GM19240 (cell line): ENCODE results near the gene MYO5A.
"Not testable (repeated sequence)": the region's sequence is repeated elsewhere in the genome, so short reads cannot be mapped to it uniquely, and the experiment has no call there.

Source experiments
- DNase-seq: peaks from one replicate; pipeline ENCODE4 v3.0.0; 2011; ENCODE audit warnings: low spot score; ENCODE audit not compliant: insufficient read length

Gene MYO5A

DNA sequence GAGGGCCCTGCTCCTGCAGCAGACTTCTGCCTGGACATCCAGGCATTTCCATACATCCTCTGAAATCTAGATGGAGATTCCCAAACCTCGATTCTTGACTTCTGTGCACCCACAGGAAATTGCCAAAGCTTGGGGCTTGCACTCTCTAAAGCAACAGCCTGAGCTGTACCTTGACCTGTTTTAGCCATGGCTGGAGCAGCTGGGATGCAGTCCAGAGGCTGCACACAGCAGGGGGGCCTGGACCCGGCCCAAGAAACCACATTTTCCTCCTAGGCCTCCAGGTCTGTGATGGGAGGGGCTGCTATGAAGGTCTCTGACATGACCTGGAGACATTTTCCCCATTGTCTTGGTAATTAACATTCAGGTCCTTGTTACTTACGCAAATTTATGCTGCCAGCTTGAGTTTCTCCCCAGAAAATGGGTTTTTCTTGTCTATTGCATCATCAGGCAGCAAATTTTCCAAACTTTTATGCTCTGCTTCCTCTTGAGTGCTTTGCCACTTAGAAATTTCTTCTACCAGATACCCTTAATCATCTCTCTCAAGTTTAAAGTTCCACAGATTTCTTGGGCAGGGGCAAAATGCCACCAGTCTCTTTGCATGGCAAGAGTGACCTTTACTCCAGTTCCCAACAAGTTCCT is 11.8 kb upstream of the MYO5A start:
- DNase-seq, result no peak

DNA sequence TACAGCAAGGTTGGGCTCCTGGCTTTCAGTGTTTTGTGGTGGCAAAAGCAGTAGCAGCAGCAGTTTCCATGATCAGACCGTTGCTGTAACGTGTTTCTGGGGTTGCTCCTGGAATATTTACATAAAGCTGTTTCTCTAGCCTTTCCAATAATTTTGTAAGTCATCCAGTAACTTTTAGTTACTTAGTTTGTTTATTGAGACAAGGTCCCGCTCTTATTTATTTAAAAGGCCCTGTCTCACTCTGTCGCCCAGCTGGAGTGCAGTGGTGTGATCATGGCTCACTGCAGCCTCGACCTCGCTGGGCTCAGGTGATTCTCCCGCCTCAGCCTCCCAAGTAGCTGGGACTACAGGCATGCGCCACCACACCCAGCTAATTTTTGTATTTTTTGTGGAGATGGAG is 8.8 kb upstream of the MYO5A start:
- DNase-seq, result no peak

DNA sequence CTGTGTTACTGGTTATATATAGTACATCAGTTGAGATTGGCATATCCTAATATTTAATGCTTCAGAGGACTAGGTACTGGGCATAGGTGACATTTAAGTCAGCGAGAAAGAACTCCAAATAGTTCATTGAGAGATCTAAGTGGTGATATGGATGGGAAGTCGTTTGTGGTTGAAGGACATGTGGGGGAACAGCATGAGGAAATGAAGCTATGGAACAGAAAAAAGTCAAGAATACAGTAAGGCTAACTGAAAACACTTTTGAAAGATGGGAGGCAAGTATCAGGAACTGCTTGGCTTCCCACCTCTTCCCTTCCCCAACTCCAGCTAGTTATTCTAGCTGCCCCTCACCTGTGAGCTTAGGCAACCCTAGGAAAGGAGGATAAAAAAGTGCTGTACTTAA is 3.7 kb upstream of the MYO5A start:
- DNase-seq, result no peak

DNA sequence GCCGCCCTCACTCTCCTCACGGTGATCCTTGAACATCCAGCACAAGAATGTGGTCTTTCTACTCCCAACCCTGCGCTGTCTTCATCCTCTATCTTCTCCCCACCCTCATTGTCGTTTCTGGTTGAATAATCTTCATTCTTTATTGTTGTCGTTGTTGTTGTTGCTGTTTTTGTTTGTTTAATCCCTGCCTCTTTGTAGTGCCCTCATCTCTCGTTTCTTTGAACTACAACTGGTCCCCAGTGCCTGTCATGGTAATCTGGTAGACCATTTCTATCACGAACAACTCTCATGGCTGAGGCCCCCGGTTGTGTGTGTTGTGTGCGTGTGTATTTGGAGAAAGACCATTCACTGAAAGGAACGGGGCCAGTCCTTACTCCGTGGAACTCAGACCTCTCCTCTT is 1.3 kb upstream of the MYO5A start:
- DNase-seq, result no peak

DNA sequence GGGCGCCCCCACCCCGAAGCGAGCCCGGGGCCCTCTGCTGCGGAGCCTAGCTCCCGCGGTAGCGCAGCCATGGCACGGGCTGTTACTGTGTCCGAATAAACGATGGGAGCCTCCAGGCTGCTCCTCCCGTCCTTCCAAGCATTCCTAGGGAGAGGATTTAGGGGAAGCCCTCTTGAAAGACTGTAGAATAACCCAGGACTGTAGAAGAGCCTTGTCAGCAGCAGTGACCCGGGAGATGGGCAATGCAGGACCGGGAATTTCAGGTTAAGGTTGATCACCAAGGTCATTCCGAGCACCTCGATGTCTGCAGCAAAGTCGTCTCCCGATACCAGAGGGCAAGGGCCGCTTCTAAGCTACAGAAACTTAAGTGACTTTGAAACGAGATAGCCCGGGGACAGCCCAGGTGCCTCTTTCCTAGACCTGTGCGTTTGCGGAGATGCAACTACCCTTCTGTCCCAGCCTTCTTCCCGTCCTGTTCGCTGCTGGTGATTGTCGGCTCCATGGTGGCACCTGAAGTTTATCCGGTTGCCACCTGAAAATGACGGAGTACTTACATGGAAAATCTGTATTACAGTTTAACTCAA is 753 bp upstream of the MYO5A start:
- DNase-seq, result no peak

DNA sequence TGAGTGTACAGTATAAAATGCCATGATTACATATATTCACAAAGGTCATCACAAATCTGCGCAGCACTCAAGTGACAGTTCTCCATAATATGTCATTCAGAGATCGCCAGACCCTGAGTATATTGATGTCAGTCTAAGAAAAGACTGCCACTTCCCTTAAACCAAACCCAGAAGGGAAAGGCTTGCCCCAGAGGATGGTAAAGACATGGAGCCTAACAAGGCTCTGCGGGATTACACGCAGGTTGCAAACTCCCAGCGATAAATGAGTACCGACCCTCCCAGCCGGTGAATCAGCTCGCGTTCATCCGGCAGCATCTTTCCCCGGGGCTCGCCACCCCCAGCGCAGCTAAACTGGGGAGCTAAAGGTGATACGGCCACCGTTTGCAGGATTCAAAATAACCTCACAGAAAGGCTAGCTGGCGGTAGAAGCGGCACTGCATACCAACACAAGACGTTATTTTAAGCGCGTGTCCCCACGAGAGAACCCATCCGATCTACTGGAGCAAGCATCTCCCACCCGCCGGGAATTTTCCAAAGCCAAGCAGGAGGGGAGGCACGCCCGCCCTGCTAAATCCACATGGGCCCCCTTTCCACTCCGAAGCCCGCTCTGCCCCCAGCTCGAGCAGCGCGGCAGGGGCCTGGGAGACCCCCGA is 643 bp downstream of the MYO5A start:
- DNase-seq, result no peak

DNA sequence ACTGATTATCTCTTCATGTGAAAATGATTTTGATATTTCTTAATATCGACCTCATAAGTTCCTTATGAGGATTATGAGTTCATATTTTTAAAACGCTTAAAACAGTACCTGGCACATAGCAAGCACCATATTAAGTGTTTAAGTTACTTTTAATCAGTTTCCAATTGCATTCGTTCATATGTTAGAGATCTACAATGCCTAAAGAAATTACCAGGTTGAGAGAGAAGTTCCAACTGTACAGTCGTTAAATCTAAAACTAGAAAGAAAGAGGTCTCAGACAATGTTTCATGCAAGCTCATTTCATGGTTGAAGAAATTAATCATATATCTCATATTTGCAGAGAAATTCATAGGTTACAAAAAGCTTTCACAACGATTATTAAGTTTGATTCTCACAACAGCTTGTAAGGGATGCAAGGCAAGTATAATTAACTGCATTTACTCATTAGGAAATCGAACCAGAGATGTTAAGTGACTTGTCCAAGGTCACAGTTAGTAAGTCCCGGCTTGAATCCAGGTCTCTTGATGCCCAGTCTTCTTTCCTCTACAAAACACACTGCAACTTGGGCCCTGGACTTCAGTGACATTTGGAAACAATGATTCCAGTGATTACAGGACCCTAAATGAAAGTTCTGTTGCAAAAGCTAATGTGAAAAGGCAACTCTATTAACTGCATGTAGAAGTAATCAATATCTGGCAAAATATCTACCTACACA is 1.3 kb downstream of the MYO5A start:
- no peak for DNase-seq

DNA sequence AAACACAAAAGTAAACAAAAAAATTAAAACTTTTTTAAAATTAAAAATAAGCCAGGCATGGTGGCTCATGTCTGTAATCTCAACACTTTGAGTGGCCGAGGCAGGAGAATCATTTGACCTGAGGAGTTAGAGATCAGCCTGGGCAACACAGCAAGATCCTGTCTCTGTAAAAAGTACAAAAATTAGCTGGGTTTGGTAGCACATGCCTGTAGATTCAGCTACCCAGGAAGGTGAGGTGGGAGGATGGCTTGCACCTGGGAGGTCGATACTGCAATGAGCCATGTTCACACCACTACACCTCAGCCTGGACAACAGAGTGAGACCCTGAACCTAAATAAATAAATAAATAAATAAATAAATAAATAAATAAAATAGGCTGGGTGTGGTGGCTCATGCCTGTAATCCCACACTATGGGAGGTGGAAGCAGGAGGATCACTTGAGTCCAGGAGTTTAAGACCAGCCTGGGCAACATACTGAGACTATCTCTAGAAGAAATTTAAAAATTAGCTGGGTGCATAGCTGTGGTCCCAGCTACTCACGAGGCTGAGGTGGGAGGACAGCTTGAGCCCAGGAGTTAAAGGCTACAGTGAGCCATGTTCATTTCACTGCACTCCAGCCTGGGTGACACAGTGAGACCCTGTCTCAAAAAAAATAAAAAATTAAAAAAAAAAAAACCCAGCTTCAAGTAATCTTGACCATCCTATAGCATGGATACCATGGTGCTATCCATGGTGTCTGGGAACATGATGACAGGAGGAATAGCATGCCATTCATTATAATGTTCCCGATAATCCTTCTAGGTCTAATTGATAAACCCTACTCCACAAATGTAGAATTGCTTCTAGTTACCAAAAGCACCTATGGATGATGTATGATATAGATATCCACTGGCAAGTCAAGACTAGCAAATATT is 4.2 kb downstream of the MYO5A start:
- no peak for DNase-seq

DNA sequence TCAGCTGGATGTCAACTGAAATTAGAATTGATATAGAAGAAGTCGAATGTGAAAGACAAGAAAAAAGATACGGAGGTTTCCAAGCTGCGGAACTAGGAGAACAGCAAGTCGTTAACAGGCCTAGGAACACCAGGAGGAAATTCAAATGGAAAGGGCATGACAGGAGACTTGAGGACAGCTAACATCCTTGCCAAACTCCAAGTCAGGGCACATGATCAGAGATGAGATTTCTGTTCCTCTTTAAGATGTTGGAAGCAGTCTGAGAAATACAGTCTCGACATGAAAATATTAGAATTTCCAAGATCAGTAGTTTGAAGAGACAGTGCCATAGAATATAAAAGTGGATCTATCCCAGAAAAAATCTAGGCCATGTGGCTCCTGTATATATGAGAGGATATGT is 5.0 kb downstream of the MYO5A start:
- no peak for DNase-seq

DNA sequence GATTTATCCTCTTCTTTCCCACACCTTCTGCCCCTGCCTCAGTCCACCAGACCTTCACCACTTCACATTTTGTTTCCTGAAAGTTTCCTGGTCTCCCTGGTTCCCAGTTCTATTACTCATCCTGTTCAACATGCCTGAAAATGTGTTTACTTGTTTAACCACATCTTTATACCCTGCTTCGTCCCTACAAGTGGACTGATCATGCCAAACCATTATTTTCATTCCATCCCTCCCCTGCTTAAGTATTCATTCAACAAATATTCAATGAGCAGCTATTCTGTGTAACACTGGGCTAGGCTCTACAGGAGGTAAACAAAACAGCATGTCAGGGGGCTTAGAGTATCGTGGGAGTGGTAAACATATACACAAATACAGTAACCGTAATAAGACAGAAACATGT is 5.5 kb downstream of the MYO5A start:
- no peak for DNase-seq

DNA sequence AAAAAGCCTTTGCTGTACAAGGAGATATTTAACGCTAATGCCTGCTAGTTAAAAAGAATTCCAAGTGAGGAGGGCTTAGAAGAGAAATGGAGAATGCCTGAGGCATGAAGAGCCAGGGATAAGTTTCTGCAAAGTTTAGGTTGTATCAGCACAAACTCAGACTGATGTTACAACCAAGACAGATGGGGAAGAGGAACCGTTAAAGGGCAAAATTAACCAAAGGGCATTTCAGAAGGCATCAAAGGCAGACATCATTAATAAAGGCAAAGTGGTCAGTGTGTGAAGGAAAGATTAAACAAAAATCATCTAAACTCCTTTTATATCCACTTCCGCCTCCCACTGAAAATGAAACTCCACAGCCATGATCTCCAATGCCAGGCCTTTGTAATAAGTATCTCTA is 7.0 kb downstream of the MYO5A start:
- DNase-seq, result no peak

DNA sequence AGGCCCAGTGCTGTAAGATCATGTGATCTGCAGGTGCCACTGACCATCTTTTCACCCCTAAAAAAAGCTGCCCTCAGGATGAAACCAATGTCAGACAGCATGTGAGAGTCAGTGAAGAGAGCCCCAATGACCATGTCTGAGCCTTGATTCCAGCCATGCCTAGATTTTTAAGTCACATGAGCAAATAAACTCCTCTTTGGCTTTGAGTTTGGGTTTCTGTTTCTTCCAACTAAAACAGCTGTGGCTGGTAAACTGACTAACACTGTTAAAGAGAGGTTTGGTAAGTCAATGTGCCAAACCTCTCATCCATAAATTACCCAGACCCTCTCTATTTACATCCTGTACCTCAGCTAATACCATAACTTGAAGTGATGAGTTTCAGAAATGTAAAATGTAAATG is 8.3 kb downstream of the MYO5A start:
- DNase-seq, result no peak

DNA sequence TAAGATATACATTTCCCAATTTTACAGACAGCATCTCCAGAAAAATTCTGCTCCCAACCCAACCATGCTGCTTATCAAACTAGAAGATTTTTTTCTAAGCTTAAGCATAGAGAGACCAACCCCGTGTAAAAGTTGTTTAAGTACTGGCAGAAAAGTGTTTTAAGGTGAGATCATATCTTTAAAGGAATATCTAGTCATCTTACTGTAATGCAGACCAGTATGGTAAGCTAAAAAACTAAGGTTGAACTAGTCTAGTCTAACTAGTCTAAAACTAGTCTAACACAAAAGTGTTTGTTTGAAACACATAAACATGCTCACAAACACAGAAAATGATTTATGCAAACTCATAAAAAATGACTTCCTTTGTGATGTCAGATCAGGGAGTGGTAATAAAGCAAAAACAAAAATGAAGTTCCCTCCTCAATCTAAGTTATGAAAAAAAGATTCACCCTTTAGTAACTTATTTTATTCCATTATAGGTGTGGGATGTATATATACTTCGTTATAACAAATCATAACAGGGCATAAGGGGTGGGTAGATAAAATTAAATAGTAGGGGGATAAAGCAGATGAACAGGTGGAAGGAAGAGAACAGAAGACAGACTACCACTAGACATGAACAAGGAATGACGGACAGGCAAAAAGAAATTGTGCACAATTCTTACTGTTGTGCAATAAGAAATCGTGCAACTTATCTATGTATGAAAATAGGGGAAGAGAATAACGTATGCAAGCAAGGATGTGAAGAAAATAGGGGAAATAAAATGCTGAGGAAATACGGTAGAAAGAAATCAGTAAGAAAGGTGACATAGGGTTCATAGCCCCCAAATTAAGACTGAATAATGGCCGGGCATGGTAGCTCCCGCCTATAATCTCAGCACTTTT is 10.0 kb downstream of the MYO5A start:
- no peak for DNase-seq

DNA sequence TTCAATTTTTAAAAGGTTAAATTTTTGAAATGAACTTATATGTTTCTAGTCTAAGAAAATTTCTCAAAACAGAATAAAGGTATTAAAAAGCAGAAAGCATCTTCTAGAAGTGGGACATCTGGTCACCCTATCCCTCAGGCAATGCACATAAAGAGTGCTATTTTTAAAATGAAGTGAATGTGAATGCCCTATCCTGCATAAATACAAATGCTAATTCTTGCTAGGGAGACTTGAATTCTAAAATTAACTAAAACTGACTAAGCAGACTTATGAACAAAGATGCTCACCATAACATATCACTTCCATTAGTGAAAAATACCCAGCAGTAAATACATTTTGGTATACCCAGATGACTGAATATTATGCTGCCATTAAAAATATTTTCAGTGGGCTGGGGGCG is 11.7 kb downstream of the MYO5A start:
- DNase-seq, result no peak

DNA sequence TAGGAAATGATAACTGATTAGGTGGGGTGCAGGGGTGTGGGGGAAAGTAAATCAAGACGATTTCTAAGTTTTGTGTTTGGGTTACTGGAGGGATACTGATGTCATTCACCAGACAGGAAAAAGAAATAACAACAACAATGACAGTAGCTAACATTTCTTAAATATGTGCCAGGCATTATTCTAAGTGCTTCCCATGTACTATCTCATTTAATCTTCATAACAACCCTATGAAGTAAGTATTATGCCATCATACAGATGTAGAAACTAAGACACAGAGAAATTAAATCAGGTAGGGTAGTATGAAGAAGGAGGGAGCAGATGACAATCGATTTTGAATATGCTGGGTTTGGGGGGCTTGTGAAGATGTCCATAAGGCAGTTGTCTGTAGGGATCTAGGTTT is 13.3 kb downstream of the MYO5A start:
- DNase-seq, result no peak

DNA sequence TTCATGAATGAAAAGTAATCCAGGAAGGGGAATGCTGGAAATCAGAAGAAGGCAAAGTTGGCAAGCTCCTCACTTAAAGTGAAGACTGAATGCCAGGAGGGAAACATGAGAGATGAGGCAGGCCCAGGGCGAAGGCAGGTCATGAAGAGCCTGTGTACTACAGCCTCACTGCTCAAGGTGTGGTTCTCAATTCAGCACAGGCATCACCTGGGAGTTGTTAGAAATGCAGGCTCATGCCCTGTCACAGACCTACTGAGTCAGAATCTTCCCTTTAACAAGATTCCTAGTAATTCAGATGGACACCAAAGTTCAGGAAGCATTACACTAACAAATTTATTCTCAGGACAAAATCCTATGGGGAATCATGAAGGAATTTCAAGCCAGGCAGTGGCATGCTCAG is 14.2 kb downstream of the MYO5A start:
- no peak for DNase-seq

DNA sequence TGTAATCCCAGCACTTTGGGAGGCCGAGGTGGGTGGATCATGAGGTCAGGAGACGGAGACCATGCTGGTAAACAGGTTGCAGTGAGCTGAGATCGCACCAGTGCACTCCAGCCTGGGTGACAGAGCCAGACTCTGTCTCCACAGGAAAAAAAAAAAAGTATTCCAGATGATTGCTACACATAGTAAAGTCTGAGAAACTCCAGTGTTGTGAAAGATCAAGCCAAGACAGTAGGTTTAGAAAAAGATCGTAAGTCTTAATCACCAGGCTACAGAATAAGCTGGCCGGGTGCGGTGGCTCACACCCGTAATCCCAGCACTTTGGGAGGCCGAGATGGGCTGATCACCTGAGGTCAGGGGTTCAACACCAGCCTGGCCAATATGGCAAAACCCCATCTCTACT is 15.8 kb downstream of the MYO5A start:
- not testable (repeated sequence) for DNase-seq

DNA sequence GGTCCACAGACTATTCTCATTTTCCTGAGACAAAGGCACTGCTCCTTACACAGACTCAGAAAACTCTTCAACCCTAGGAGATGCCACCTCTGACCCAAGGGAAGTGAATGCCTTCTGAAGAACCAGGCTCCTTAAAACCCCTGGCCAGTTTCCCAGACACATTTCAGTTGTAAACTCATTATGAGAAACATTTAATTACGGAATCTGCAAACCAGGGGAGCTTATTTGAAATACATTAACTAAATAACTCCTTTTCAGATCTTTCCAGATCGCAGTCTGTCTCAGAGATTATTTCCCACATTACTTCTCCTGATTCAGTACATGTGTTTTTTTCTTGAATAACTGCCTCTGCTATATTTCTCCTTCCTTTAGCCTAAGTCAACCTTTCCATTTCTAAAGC is 17.6 kb downstream of the MYO5A start:
- DNase-seq, result no peak

DNA sequence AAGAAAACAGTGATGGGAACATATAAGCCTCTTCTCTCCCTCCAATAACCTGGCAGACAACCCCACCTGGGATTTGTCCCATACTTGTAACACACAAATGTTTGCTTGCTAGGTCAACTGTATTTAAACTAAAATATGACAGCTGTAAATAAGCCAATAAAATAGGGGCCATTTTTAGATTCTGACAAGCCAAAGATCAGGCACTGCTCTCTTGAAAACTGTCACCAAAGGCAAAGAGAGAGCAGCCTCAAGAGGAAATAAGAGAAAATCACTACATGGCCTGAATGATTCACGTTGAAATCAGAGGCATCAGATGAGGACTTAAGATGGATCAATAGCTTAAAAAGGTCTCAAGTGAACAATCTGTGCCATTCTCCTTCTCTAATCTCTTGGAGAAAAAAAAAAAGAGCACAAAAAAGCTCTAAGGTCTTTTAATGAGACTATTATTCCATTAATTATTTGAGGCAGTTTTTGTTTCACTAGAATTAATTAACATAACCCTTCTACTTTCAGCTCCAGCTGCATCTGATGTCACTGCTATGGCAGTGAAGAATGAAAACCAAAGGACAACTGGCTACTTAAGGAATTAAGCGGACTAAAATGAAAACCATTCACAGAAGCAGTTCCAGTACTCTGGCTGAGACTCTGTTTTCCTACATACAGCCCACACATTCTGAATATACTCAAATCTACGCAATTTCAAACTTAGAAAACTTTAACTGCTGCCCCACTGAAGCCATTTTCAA is 19.0 kb downstream of the MYO5A start:
- no peak for DNase-seq

DNA sequence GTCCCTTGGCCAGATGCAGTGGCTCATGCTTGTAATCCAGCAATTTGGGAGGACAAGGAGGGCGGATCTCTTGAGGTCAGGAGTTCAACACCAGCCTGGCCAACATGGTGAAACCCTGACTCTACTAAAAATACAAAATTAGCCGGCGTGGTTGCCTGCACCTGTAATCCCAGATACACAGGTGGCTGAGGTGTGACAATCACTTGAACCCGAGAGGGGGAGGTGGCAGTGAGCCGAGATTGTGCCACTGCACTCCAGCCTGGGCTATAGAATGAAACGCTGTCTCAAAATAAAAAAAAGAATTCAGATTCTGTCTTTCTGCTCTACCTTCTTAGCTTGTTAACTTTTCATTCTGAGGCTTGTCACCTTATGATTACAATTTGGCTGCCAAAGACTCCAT is 22.1 kb downstream of the MYO5A start:
- DNase-seq, result no peak
